Kidney tubule cell (primary cell): ENCODE measurements around the gene NAALADL2.
"Not testable (repeated sequence)": the region's sequence is repeated elsewhere in the genome, so short reads cannot be mapped to it uniquely, and the experiment has no call there.

ENCODE experiments used
- DNase-seq: peaks from one replicate; pipeline ENCODE4 v3.0.0-alpha.2; 2018; ENCODE audit warnings: low spot score

The NAALADL2 gene

GRCh38 chr3:175598740-175599139 is 739.6 kb downstream of the NAALADL2 start:
- DNase-seq = no peak

GRCh38 chr3:175601521-175601920 is 742.4 kb downstream of the NAALADL2 start:
- DNase-seq = no peak

- no peak for DNase-seq
Measured at GRCh38 chr3:175605851-175606250, 746.7 kb downstream of the NAALADL2 start.

- peak; percentile 56 for DNase-seq
Measured at GRCh38 chr3:175606650-175607318, 747.6 kb downstream of the NAALADL2 start.

GRCh38 chr3:175608356-175608755 is 749.2 kb downstream of the NAALADL2 start:
- DNase-seq = no peak

- no peak for DNase-seq
Measured at GRCh38 chr3:175608911-175609310, 749.8 kb downstream of the NAALADL2 start.

GRCh38 chr3:175612487-175613196 is 753.5 kb downstream of the NAALADL2 start:
- DNase-seq = no peak

- DNase-seq = not testable (repeated sequence)
Measured at GRCh38 chr3:175614107-175614506, 755.0 kb downstream of the NAALADL2 start.

- no peak for DNase-seq
Measured at GRCh38 chr3:175617247-175617646, 758.1 kb downstream of the NAALADL2 start.

GRCh38 chr3:175619369-175619768 is 760.2 kb downstream of the NAALADL2 start:
- DNase-seq = no peak

- DNase-seq = no peak
Measured at GRCh38 chr3:175620093-175620492, 761.0 kb downstream of the NAALADL2 start.

GRCh38 chr3:175620532-175620931 is 761.4 kb downstream of the NAALADL2 start:
- DNase-seq = no peak

- DNase-seq = no peak
Measured at GRCh38 chr3:175640958-175641357, 781.8 kb downstream of the NAALADL2 start.

GRCh38 chr3:175646865-175647264 is 787.7 kb downstream of the NAALADL2 start:
- no peak for DNase-seq

- no peak for DNase-seq
Measured at GRCh38 chr3:175648899-175649298, 789.8 kb downstream of the NAALADL2 start.

GRCh38 chr3:175651716-175652115 is 792.6 kb downstream of the NAALADL2 start:
- DNase-seq = no peak

- no peak for DNase-seq
Measured at GRCh38 chr3:175655351-175655750, 796.2 kb downstream of the NAALADL2 start.

GRCh38 chr3:175656461-175656860 is 797.3 kb downstream of the NAALADL2 start:
- no peak for DNase-seq

GRCh38 chr3:175659670-175660350 is 800.7 kb downstream of the NAALADL2 start:
- DNase-seq = no peak

- no peak for DNase-seq
Measured at GRCh38 chr3:175662815-175663214, 803.7 kb downstream of the NAALADL2 start.

GRCh38 chr3:175664911-175665310 is 805.8 kb downstream of the NAALADL2 start:
- DNase-seq = peak; percentile 59

- DNase-seq = peak; percentile 26
Measured at GRCh38 chr3:175668300-175668699, 809.2 kb downstream of the NAALADL2 start.

- no peak for DNase-seq
Measured at GRCh38 chr3:175670557-175670956, 811.4 kb downstream of the NAALADL2 start.
